Keratinocyte (primary cell): Measurements from ENCODE around the gene KREMEN1.

Experiments used
- CTCF ChIP-seq, 3 experiments: IDR thresholded peaks in 1 of 3; conservative IDR thresholded peaks in 1 of 3; optimal IDR thresholded peaks in 1 of 3; 2 replicates in 2 of 3; 3 replicates in 1 of 3; pipeline versions ENCODE3 to v1.5.1; 2011; ENCODE audit warnings: low read length in 3 of 3, mild to moderate bottlenecking in 3 of 3, moderate library complexity in 2 of 3, control low read depth in 1 of 3, inconsistent platforms in 1 of 3; ENCODE audit not compliant: insufficient read depth in 2 of 3; ENCODE audit errors: extremely low read depth in 1 of 3
- EZH2 ChIP-seq: IDR thresholded peaks from one replicate; pipeline ENCODE4 v1.6.1; 2012; ENCODE audit warnings: inconsistent platforms, mild to moderate bottlenecking, low read length, moderate library complexity

GRCh38 chr22:29026579-29026978 is 46.3 kb upstream of the KREMEN1 start:
- TF ChIP-seq CTCF (optimal IDR thresholded peaks at IDR 0.05 in 1 of 3, IDR thresholded peaks at IDR 0.05 in 1 of 3, conservative IDR thresholded peaks at IDR 0.05 in 1 of 3; ENCODE audit: extremely low read depth in 1 of 3, insufficient read depth in 2 of 3, low read length in 3 of 3): no peak
- TF ChIP-seq EZH2: no peak
